GM12878 (cell line): ENCODE measurements around the gene PRSS27. TPM values are rescaled to one million over a fixed set of nuclear protein-coding genes. Genes with fewer than 3 reads are reported as not detected.

Experiments used
- ATAC-seq: fragments of 200-7000 bp; cut with Tn5 transposase; 3 replicates; pipeline ENCODE4 v1.9.1; 2020; ENCODE audit warnings: mild to moderate bottlenecking, moderate library complexity
- BruUV-seq: library from RNA; stranded (reverse); fragments of 400-500 nt; replicated peaks from 2 replicates; lab custom pipeline; 2021; lab: Mats Ljungman, UMichigan
- CTCF ChIA-PET: fragments of 300-600 bp; sonication (Branson Sonifier 250); formaldehyde crosslinking; extraction: SDS; loops from one replicate; lab custom pipeline; 2021; ENCODE audit warnings: inconsistent platforms; lab: Yijun Ruan, JAX
- POLR2A ChIA-PET: fragments of 350-600 bp; formaldehyde crosslinking; extraction: SDS; loops from one replicate; lab custom pipeline; 2021; ENCODE audit warnings: inconsistent platforms; lab: Charles Lee
- RAD21 ChIA-PET: fragments of 300-600 bp; sonication (Branson Sonifier 250); formaldehyde crosslinking; loops from one replicate; lab custom pipeline; 2023; ENCODE audit warnings: antibody characterized with exemption; ENCODE audit not compliant: unreplicated experiment; lab: Charles Lee
- SMC1A ChIA-PET: fragments of 300-600 bp; sonication (Branson Sonifier 250); formaldehyde crosslinking; loops from one replicate; lab custom pipeline; 2023; ENCODE audit not compliant: unreplicated experiment, uncharacterized antibody; lab: Charles Lee
- DNase-seq: peaks from one replicate; pipeline ENCODE4 v3.0.0-alpha.2; 2011; ENCODE audit warnings: low read depth, low spot score
- FAIRE-seq: peaks from 3 replicates; lab custom pipeline; 2011; peaks lifted over from hg19 to GRCh38; lab: Jason Lieb, UNC
- H2AFZ ChIP-seq: 2 replicates; pipeline ENCODE4 v1.6.0; 2011; ENCODE audit warnings: low read depth, low read length, control low read depth; ENCODE audit not compliant: control insufficient read depth
- H3K27ac ChIP-seq: 2 replicates; pipeline ENCODE4 v1.5.1; 2011; ENCODE audit warnings: control low read depth; ENCODE audit not compliant: control insufficient read depth, insufficient read depth
- H3K27me3 ChIP-seq, 2 experiments: replicated peaks in 1 of 2; 2 replicates each; pipeline versions ENCODE4 v1.6.0 to v1.6.1; 2011; ENCODE audit warnings: low read length in 1 of 2; ENCODE audit not compliant: control insufficient read depth in 2 of 2, insufficient read depth in 2 of 2
- H3K36me3 ChIP-seq, 2 experiments: 2 replicates each; pipeline ENCODE4 v1.5.1; 2011; ENCODE audit warnings: low read length in 1 of 2; ENCODE audit not compliant: control insufficient read depth in 2 of 2, insufficient read depth in 2 of 2
- H3K4me1 ChIP-seq: 2 replicates; pipeline ENCODE4 v1.6.1; 2011; ENCODE audit warnings: mild to moderate bottlenecking, low read length, moderate library complexity, mixed read lengths; ENCODE audit not compliant: control insufficient read depth, insufficient read depth
- H3K4me2 ChIP-seq: 2 replicates; pipeline ENCODE4 v1.6.0; 2011; ENCODE audit warnings: control low read depth; ENCODE audit not compliant: control insufficient read depth, insufficient read depth
- H3K4me3 ChIP-seq: fragments of 200-600 bp; sonication (generic); 2 replicates; pipeline ENCODE4 v1.5.1; 2016
- H3K79me2 ChIP-seq: 2 replicates; pipeline ENCODE4 v1.6.0; 2011; ENCODE audit warnings: low read length; ENCODE audit not compliant: control insufficient read depth, insufficient read depth
- H3K9ac ChIP-seq: 2 replicates; pipeline ENCODE4 v1.8.0; 2011; ENCODE audit warnings: low read length, control low read depth, mixed read lengths; ENCODE audit not compliant: control insufficient read depth, insufficient read depth
- H3K9me3 ChIP-seq: replicated peaks from 3 replicates; pipeline ENCODE4 v1.5.1; 2011; ENCODE audit warnings: mild to moderate bottlenecking, low read length; ENCODE audit not compliant: control insufficient read depth, insufficient read depth
- H4K20me1 ChIP-seq: 2 replicates; pipeline ENCODE4 v1.6.0; 2011; ENCODE audit not compliant: control insufficient read depth, insufficient read depth
- BCL11A ChIP-seq: IDR thresholded peaks from 2 replicates; pipeline ENCODE4 v1.6.1; 2011; ENCODE audit warnings: low read depth, low read length
- BMI1 ChIP-seq: fragments of 450-650 bp; IDR thresholded peaks from 2 replicates; pipeline ENCODE4 v1.6.1; 2016; ENCODE audit warnings: mild to moderate bottlenecking, moderate library complexity, borderline replicate concordance
- CHD1 ChIP-seq: IDR thresholded peaks from 2 replicates; pipeline ENCODE4 v1.6.1; 2012; ENCODE audit warnings: low read depth, low read length, improper control_type of control experiment
- EED ChIP-seq: sonication (generic); IDR thresholded peaks from 2 replicates; pipeline ENCODE4 v1.6.1; 2016; ENCODE audit warnings: antibody characterized with exemption, low read depth
- FOXK2 ChIP-seq: fragments of 450-650 bp; IDR thresholded peaks from 2 replicates; pipeline ENCODE4 v1.6.1; 2017; ENCODE audit warnings: mild to moderate bottlenecking, moderate library complexity
- MEF2A ChIP-seq: IDR thresholded peaks from 2 replicates; pipeline ENCODE4 v1.6.1; 2011; ENCODE audit warnings: low read depth, mild to moderate bottlenecking, low read length, moderate library complexity; ENCODE audit not compliant: insufficient read depth
- NFYB ChIP-seq: IDR thresholded peaks from 2 replicates; pipeline ENCODE4 v1.6.1; 2011; ENCODE audit warnings: low read depth, mild to moderate bottlenecking, low read length, improper control_type of control experiment, moderate library complexity; ENCODE audit not compliant: insufficient read depth
- PML ChIP-seq: IDR thresholded peaks from 2 replicates; pipeline ENCODE4 v1.6.1; 2012; ENCODE audit warnings: low read length, inconsistent platforms
- RAD51 ChIP-seq: fragments of 450-650 bp; IDR thresholded peaks from 2 replicates; pipeline ENCODE4 v1.6.1; 2016; ENCODE audit warnings: moderate library complexity, mild to moderate bottlenecking, inconsistent platforms
- SIN3A ChIP-seq: IDR thresholded peaks from 2 replicates; pipeline ENCODE4 v1.6.1; 2012; ENCODE audit warnings: low read depth, low read length, improper control_type of control experiment
- STAT1 ChIP-seq: fragments of 450-650 bp; conservative IDR thresholded peaks from 2 replicates; pipeline ENCODE4 v1.6.1; 2014; ENCODE audit warnings: antibody characterized with exemption, mild to moderate bottlenecking
- TARDBP ChIP-seq: IDR thresholded peaks from 2 replicates; pipeline ENCODE4 v1.6.1; 2016; ENCODE audit warnings: borderline replicate concordance
- YBX1 ChIP-seq: fragments of 450-650 bp; IDR thresholded peaks from 2 replicates; pipeline ENCODE4 v1.6.1; 2016; ENCODE audit warnings: antibody characterized with exemption
- YY1 ChIP-seq: IDR thresholded peaks from 2 replicates; pipeline ENCODE4 v1.6.1; 2011; ENCODE audit warnings: low read depth, mild to moderate bottlenecking, low read length
- WGBS: methylation state at CpG from one replicate; pipeline ENCODE4 v1.1.6; 2016; ENCODE audit warnings: low lambda C conversion rate; ENCODE audit not compliant: insufficient replicate concordance, insufficient coverage; ENCODE audit errors: missing lambda C conversion rate; 5-methylcytosine and 5-hydroxymethylcytosine counted together
- in situ Hi-C: fragments of 300-500 bp; cut with MboI; formaldehyde crosslinking; loops from 9 replicates; pipeline ENCODE4 v1.14.3; 2018; ENCODE audit warnings: mixed read lengths
- intact Hi-C: fragments of 100-400 bp; cut with micrococcal nuclease; formaldehyde crosslinking; loops from one replicate; pipeline ENCODE4 v1.14.2; 2022; ENCODE audit not compliant: unreplicated experiment
- polyA plus RNA-seq, 11 experiments: library from polyadenylated mRNA; depleted of rRNA in 4 of 11; unstranded in 6 of 11; stranded (reverse) in 5 of 11; fragments of >200 nt; fragmentation: Nextera tagmentation in 4 of 11; fragmentation: Illumina TruSeq in 1 of 11; extraction: Ambion mirVana in 4 of 11; extraction: Trizol in 1 of 11; gene quantifications; 1 replicate in 1 of 11; 2 replicates in 10 of 11; pipeline versions ENCODE4 v1.2.1 to v1.2.3, GENCODE V29; 2011 to 2016; ENCODE audit warnings: inconsistent platforms in 2 of 11, missing spikeins in 2 of 11, low read depth in 1 of 11
- total RNA-seq, 4 experiments: library from RNA; depleted of rRNA in 3 of 4; stranded (reverse); fragments of >200 nt in 3 of 4; fragmentation: Illumina TruSeq in 1 of 4; extraction: Trizol in 1 of 4; gene quantifications; 2 replicates each; pipeline versions ENCODE4 v1.2.1 to v1.2.3, GENCODE V29; 2013 to 2021
- TF ChIP-seq, protein P1 (sequence below): fragments of 450-650 bp; IDR thresholded peaks from 2 replicates; pipeline ENCODE4 v1.6.1; 2014; ENCODE audit warnings: mild to moderate bottlenecking
- TF ChIP-seq, protein P2 (sequence below): IDR thresholded peaks from 2 replicates; pipeline ENCODE4 v1.6.1; 2012; ENCODE audit warnings: improper control_type of control experiment, low read depth, low read length; ENCODE audit not compliant: insufficient replicate concordance

The PRSS27 gene
- total and polyA plus RNA-seq, 10 of the 15 experiments (the other 5 are each of a cell fraction or from before 2014, with no cell fraction given) = 0.18 to 1.8 (median 0.51) TPM; not detected in 2

DNA sequence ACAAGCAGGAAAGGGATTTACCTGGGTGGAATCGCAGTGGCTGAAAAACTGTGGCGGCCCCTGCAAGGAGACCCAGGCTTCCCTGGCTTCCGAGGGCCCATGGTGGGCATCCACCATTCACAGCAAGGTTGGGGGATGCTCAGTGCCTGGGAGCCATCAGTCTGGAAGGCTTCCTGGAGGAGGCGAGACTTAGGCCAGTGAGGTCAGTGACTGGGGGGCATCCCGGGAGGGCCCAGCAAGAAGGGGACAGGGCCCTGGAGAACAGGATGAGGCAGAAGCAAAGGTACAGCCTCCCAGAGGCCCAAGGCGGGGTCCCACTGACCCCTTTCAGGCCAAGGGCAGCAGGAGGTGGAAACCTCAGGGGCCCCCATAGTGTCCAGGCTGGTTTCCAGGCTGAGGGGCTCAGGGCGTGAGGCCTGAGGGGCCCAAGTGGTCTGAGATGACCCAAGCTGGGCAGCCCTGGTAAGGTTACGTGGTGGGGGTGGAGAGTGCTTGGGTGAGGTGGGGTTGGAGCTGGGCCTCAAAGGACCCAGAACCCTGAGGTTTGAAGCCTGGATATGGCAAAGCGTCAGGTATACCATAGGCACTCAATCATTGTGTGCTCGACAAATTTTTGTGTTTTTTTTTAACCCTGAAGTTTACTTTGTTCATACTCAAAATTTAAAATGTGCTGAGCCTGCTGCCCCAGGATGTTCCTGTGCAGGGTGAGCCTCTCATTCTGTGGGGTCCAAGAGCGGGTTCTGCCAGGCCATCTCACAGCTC is 16.6 kb upstream of the PRSS27 start:
- H4K20me1 ChIP-seq = no peaks in the 10 kb centered on the region
- SMC1A ChIA-PET = no interaction called here
- intact Hi-C loops (no loop called here), in situ Hi-C loops (no loop called here)
- TF ChIP-seq, protein P1, sequence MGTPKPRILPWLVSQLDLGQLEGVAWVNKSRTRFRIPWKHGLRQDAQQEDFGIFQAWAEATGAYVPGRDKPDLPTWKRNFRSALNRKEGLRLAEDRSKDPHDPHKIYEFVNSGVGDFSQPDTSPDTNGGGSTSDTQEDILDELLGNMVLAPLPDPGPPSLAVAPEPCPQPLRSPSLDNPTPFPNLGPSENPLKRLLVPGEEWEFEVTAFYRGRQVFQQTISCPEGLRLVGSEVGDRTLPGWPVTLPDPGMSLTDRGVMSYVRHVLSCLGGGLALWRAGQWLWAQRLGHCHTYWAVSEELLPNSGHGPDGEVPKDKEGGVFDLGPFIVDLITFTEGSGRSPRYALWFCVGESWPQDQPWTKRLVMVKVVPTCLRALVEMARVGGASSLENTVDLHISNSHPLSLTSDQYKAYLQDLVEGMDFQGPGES = no peak
- TF ChIP-seq EED (no peak), MEF2A (no peak), RAD51 (no peak), BMI1 (no peak), YBX1 (no peak), CHD1 (no peak), NFYB (no peak), SIN3A (no peak), FOXK2 (no peak), YY1 (no peak), PML (no peak), BCL11A (no peak), TARDBP (no peak), STAT1 (no peak)
- TF ChIP-seq, protein P2, sequence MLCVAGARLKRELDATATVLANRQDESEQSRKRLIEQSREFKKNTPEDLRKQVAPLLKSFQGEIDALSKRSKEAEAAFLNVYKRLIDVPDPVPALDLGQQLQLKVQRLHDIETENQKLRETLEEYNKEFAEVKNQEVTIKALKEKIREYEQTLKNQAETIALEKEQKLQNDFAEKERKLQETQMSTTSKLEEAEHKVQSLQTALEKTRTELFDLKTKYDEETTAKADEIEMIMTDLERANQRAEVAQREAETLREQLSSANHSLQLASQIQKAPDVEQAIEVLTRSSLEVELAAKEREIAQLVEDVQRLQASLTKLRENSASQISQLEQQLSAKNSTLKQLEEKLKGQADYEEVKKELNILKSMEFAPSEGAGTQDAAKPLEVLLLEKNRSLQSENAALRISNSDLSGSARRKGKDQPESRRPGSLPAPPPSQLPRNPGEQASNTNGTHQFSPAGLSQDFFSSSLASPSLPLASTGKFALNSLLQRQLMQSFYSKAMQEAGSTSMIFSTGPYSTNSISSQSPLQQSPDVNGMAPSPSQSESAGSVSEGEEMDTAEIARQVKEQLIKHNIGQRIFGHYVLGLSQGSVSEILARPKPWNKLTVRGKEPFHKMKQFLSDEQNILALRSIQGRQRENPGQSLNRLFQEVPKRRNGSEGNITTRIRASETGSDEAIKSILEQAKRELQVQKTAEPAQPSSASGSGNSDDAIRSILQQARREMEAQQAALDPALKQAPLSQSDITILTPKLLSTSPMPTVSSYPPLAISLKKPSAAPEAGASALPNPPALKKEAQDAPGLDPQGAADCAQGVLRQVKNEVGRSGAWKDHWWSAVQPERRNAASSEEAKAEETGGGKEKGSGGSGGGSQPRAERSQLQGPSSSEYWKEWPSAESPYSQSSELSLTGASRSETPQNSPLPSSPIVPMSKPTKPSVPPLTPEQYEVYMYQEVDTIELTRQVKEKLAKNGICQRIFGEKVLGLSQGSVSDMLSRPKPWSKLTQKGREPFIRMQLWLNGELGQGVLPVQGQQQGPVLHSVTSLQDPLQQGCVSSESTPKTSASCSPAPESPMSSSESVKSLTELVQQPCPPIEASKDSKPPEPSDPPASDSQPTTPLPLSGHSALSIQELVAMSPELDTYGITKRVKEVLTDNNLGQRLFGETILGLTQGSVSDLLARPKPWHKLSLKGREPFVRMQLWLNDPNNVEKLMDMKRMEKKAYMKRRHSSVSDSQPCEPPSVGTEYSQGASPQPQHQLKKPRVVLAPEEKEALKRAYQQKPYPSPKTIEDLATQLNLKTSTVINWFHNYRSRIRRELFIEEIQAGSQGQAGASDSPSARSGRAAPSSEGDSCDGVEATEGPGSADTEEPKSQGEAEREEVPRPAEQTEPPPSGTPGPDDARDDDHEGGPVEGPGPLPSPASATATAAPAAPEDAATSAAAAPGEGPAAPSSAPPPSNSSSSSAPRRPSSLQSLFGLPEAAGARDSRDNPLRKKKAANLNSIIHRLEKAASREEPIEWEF = no peak
- BruUV-seq = no TSS peak
- WGBS = 56% methylated on average over 11 of the region's 11 CpGs
- FAIRE-seq = no peak
- no peak overlapping the region for H3K9ac ChIP-seq
- H3K4me1 ChIP-seq = no peaks in the 10 kb centered on the region
- no peaks in the 10 kb centered on the region for H3K36me3 ChIP-seq
- H2AFZ ChIP-seq = no peak overlapping the region
- no peak overlapping the region for H3K4me3 ChIP-seq
- no peaks in the 10 kb centered on the region for H3K79me2 ChIP-seq
- no peak for DNase-seq
- CTCF ChIA-PET = interaction anchor here (0.6 kb wide), 1 partner anchor 67 kb away, joined by 3 read pairs; no protein-coding TSS in a partner anchor
- no peaks in the 10 kb centered on the region for H3K9me3 ChIP-seq
- POLR2A ChIA-PET = no interaction called here
- H3K4me2 ChIP-seq = no peak overlapping the region
- RAD21 ChIA-PET = no interaction called here
- H3K27ac ChIP-seq = no peak overlapping the region
- no peak for ATAC-seq
- H3K27me3 ChIP-seq = no peaks in the 10 kb centered on the region
